GM12878 (cell line): ENCODE results near the gene RNF150. TPM values are rescaled to one million over a fixed set of nuclear protein-coding genes. Genes with fewer than 3 reads are reported as not detected.

Source experiments
- ATAC-seq: fragments of 200-7000 bp; cut with Tn5 transposase; 3 replicates; pipeline ENCODE4 v1.9.1; 2020; ENCODE audit warnings: mild to moderate bottlenecking, moderate library complexity
- BruUV-seq: library from RNA; stranded (reverse); fragments of 400-500 nt; replicated peaks from 2 replicates; lab custom pipeline; 2021; lab: Mats Ljungman, UMichigan
- CTCF ChIA-PET: fragments of 300-600 bp; sonication (Branson Sonifier 250); formaldehyde crosslinking; extraction: SDS; loops from one replicate; lab custom pipeline; 2021; ENCODE audit warnings: inconsistent platforms; lab: Yijun Ruan, JAX
- POLR2A ChIA-PET: fragments of 350-600 bp; formaldehyde crosslinking; extraction: SDS; loops from one replicate; lab custom pipeline; 2021; ENCODE audit warnings: inconsistent platforms; lab: Charles Lee
- RAD21 ChIA-PET: fragments of 300-600 bp; sonication (Branson Sonifier 250); formaldehyde crosslinking; loops from one replicate; lab custom pipeline; 2023; ENCODE audit warnings: antibody characterized with exemption; ENCODE audit not compliant: unreplicated experiment; lab: Charles Lee
- SMC1A ChIA-PET: fragments of 300-600 bp; sonication (Branson Sonifier 250); formaldehyde crosslinking; loops from one replicate; lab custom pipeline; 2023; ENCODE audit not compliant: unreplicated experiment, uncharacterized antibody; lab: Charles Lee
- DNase-seq: peaks from one replicate; pipeline ENCODE4 v3.0.0-alpha.2; 2011; ENCODE audit warnings: low read depth, low spot score
- FAIRE-seq: peaks from 3 replicates; lab custom pipeline; 2011; peaks lifted over from hg19 to GRCh38; lab: Jason Lieb, UNC
- H2AFZ ChIP-seq: 2 replicates; pipeline ENCODE4 v1.6.0; 2011; ENCODE audit warnings: low read depth, low read length, control low read depth; ENCODE audit not compliant: control insufficient read depth
- H3K27ac ChIP-seq: 2 replicates; pipeline ENCODE4 v1.5.1; 2011; ENCODE audit warnings: control low read depth; ENCODE audit not compliant: control insufficient read depth, insufficient read depth
- H3K27me3 ChIP-seq, 2 experiments: replicated peaks in 1 of 2; 2 replicates each; pipeline versions ENCODE4 v1.6.0 to v1.6.1; 2011; ENCODE audit warnings: low read length in 1 of 2; ENCODE audit not compliant: control insufficient read depth in 2 of 2, insufficient read depth in 2 of 2
- H3K36me3 ChIP-seq, 2 experiments: 2 replicates each; pipeline ENCODE4 v1.5.1; 2011; ENCODE audit warnings: low read length in 1 of 2; ENCODE audit not compliant: control insufficient read depth in 2 of 2, insufficient read depth in 2 of 2
- H3K4me1 ChIP-seq: 2 replicates; pipeline ENCODE4 v1.6.1; 2011; ENCODE audit warnings: mild to moderate bottlenecking, low read length, moderate library complexity, mixed read lengths; ENCODE audit not compliant: control insufficient read depth, insufficient read depth
- H3K4me2 ChIP-seq: 2 replicates; pipeline ENCODE4 v1.6.0; 2011; ENCODE audit warnings: control low read depth; ENCODE audit not compliant: control insufficient read depth, insufficient read depth
- H3K4me3 ChIP-seq: fragments of 200-600 bp; sonication (generic); 2 replicates; pipeline ENCODE4 v1.5.1; 2016
- H3K79me2 ChIP-seq: 2 replicates; pipeline ENCODE4 v1.6.0; 2011; ENCODE audit warnings: low read length; ENCODE audit not compliant: control insufficient read depth, insufficient read depth
- H3K9ac ChIP-seq: 2 replicates; pipeline ENCODE4 v1.8.0; 2011; ENCODE audit warnings: low read length, control low read depth, mixed read lengths; ENCODE audit not compliant: control insufficient read depth, insufficient read depth
- H3K9me3 ChIP-seq: replicated peaks from 3 replicates; pipeline ENCODE4 v1.5.1; 2011; ENCODE audit warnings: mild to moderate bottlenecking, low read length; ENCODE audit not compliant: control insufficient read depth, insufficient read depth
- H4K20me1 ChIP-seq: 2 replicates; pipeline ENCODE4 v1.6.0; 2011; ENCODE audit not compliant: control insufficient read depth, insufficient read depth
- ASH2L ChIP-seq: fragments of 300-600, 200-600 bp; sonication (generic); IDR thresholded peaks from 2 replicates; pipeline ENCODE4 v1.6.1; 2017; ENCODE audit warnings: low read depth, mild to moderate bottlenecking, borderline replicate concordance
- BCL11A ChIP-seq: IDR thresholded peaks from 2 replicates; pipeline ENCODE4 v1.6.1; 2011; ENCODE audit warnings: low read depth, low read length
- CBX5 ChIP-seq: sonication (generic); IDR thresholded peaks from 2 replicates; pipeline ENCODE4 v1.6.1; 2016; ENCODE audit warnings: low read depth, moderate library complexity, mild to moderate bottlenecking, inconsistent platforms
- CREB1 ChIP-seq: IDR thresholded peaks from 2 replicates; pipeline ENCODE4 v1.6.1; 2012; ENCODE audit warnings: low read depth, mild to moderate bottlenecking, inconsistent platforms
- IKZF1 ChIP-seq: fragments of 450-650 bp; conservative IDR thresholded peaks from 2 replicates; pipeline ENCODE4 v1.6.1; 2017; ENCODE audit warnings: antibody characterized with exemption, mild to moderate bottlenecking
- IKZF2 ChIP-seq, 2 experiments: fragments of 450-650 bp; IDR thresholded peaks; 2 replicates each; pipeline ENCODE4 v1.6.1; 2017; ENCODE audit warnings: mild to moderate bottlenecking in 2 of 2, moderate library complexity in 2 of 2
- NR2C1 ChIP-seq: fragments of 450-650 bp; IDR thresholded peaks from 2 replicates; pipeline ENCODE4 v1.6.1; 2017; ENCODE audit warnings: antibody characterized with exemption, mild to moderate bottlenecking, moderate library complexity
- SIN3A ChIP-seq: IDR thresholded peaks from 2 replicates; pipeline ENCODE4 v1.6.1; 2012; ENCODE audit warnings: low read depth, low read length, improper control_type of control experiment
- SIX5 ChIP-seq: IDR thresholded peaks from 2 replicates; pipeline ENCODE4 v1.6.1; 2011; ENCODE audit warnings: mild to moderate bottlenecking, low read depth, low read length, moderate library complexity; ENCODE audit not compliant: severe bottlenecking
- SMC3 ChIP-seq: IDR thresholded peaks from 2 replicates; pipeline ENCODE4 v1.6.1; 2011; ENCODE audit warnings: low read length, improper control_type of control experiment, borderline replicate concordance
- SREBF1 ChIP-seq: IDR thresholded peaks from 2 replicates; pipeline ENCODE4 v1.6.1; 2012; ENCODE audit warnings: mild to moderate bottlenecking, low read length
- STAT1 ChIP-seq: fragments of 450-650 bp; conservative IDR thresholded peaks from 2 replicates; pipeline ENCODE4 v1.6.1; 2014; ENCODE audit warnings: antibody characterized with exemption, mild to moderate bottlenecking
- TARDBP ChIP-seq: IDR thresholded peaks from 2 replicates; pipeline ENCODE4 v1.6.1; 2016; ENCODE audit warnings: borderline replicate concordance
- TCF12 ChIP-seq: IDR thresholded peaks from 2 replicates; pipeline ENCODE4 v1.6.1; 2011; ENCODE audit warnings: low read depth, mild to moderate bottlenecking, low read length
- ZBED1 ChIP-seq: IDR thresholded peaks from 2 replicates; pipeline ENCODE4 v1.6.1; 2016; ENCODE audit warnings: borderline replicate concordance
- WGBS: methylation state at CpG from one replicate; pipeline ENCODE4 v1.1.6; 2016; ENCODE audit warnings: low lambda C conversion rate; ENCODE audit not compliant: insufficient replicate concordance, insufficient coverage; ENCODE audit errors: missing lambda C conversion rate; 5-methylcytosine and 5-hydroxymethylcytosine counted together
- in situ Hi-C: fragments of 300-500 bp; cut with MboI; formaldehyde crosslinking; loops from 9 replicates; pipeline ENCODE4 v1.14.3; 2018; ENCODE audit warnings: mixed read lengths
- intact Hi-C: fragments of 100-400 bp; cut with micrococcal nuclease; formaldehyde crosslinking; loops from one replicate; pipeline ENCODE4 v1.14.2; 2022; ENCODE audit not compliant: unreplicated experiment
- polyA plus RNA-seq, 11 experiments: library from polyadenylated mRNA; depleted of rRNA in 4 of 11; unstranded in 6 of 11; stranded (reverse) in 5 of 11; fragments of >200 nt; fragmentation: Nextera tagmentation in 4 of 11; fragmentation: Illumina TruSeq in 1 of 11; extraction: Ambion mirVana in 4 of 11; extraction: Trizol in 1 of 11; gene quantifications; 1 replicate in 1 of 11; 2 replicates in 10 of 11; pipeline versions ENCODE4 v1.2.1 to v1.2.3, GENCODE V29; 2011 to 2016; ENCODE audit warnings: inconsistent platforms in 2 of 11, missing spikeins in 2 of 11, low read depth in 1 of 11
- total RNA-seq, 4 experiments: library from RNA; depleted of rRNA in 3 of 4; stranded (reverse); fragments of >200 nt in 3 of 4; fragmentation: Illumina TruSeq in 1 of 4; extraction: Trizol in 1 of 4; gene quantifications; 2 replicates each; pipeline versions ENCODE4 v1.2.1 to v1.2.3, GENCODE V29; 2013 to 2021
- TF ChIP-seq, protein P1 (sequence below): fragments of 450-650 bp; IDR thresholded peaks from 2 replicates; pipeline ENCODE4 v1.6.1; 2017; ENCODE audit warnings: antibody characterized with exemption, mild to moderate bottlenecking, moderate library complexity
- TF ChIP-seq, protein P2 (sequence below): fragments of 450-650 bp; IDR thresholded peaks from 2 replicates; pipeline ENCODE4 v1.6.1; 2017; ENCODE audit warnings: mild to moderate bottlenecking, moderate library complexity

Gene RNF150
- total and polyA plus RNA-seq, 10 of the 15 experiments (the other 5 are each of a cell fraction or from before 2014, with no cell fraction given), result 0.01 to 2.3 (median 0.04) TPM; not detected in 6

DNA sequence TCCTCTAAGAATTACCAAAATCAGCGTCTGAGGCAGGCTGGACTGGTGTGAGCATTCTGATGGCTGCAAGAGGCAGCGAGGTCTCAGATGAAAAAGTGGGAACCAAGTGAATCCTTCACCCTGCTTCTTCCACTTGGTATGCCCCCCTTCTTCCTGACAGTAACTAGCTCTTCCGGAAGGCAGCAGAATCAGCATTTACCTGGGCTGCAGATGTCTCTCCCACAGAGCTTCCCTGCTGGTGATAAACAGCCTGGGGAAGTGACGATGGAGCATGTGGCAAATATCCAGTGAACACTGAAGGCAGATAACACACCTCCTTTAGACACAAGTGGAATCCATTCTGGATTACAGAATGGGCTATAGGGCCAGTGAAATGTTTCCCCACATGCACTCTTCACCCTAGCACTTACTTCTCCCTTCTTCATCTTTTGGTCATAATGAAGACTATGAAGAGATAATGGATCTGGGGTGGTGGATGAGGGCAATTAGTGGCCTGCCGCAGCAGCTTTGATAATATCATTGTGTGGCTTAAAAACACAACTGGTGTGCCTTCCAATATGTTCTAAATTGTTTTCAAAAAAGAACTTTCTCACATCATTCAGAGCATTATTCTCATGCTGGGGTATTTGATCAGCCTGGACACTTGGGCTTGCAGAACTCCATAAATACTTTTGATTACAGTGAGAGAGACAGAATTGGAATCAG lies 316.3 kb downstream of the RNF150 start (continued):
- TF ChIP-seq ASH2L (no peak), STAT1 (no peak), TCF12 (no peak), NR2C1 (no peak), IKZF1 (no peak), SIX5 (no peak), BCL11A (no peak), CBX5 (no peak), TARDBP (no peak)

DNA sequence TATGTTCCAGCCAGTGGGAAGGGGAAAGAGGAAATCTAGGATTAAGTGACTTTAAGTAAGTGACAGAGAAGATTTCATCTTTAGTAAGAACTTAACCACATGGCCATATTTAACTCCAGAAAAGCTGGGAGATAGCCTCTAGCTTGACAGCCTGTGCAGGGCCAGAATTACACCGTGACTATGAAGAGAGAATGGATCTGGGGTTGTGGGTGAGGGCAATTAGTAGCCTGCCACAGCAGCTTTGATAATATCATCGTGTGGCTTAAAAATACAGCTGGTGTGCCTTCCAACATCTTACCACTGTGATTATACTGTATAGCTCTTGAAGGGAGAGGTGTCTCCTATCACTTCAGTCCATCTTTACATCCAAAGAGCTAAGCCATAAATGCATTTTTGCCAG lies 319.5 kb downstream of the RNF150 start:
- POLR2A ChIA-PET, result no interaction called here
- no peak for DNase-seq
- H4K20me1 ChIP-seq, result no peaks in the 10 kb centered on the region
- WGBS, result 22% methylated on average over 2 of the region's 2 CpGs
- H3K36me3 ChIP-seq, result no peaks in the 10 kb centered on the region
- intact Hi-C loops, result no loop called here
- CTCF ChIA-PET, result interaction anchor here (1.1 kb wide), 1 partner anchor 204 kb away, joined by 3 read pairs; no protein-coding TSS in a partner anchor
- in situ Hi-C loops, result no loop called here
- no peak overlapping the region for H3K4me3 ChIP-seq
- BruUV-seq, result no TSS peak
- no peak overlapping the region for H3K4me2 ChIP-seq
- H3K4me1 ChIP-seq, result peaks cover 5% of the 10 kb centered on the region; the same call in 1 of the 2 replicates
- no peaks in the 10 kb centered on the region for H3K9me3 ChIP-seq
- no peaks in the 10 kb centered on the region for H3K79me2 ChIP-seq
- no peak overlapping the region for H3K9ac ChIP-seq
- H2AFZ ChIP-seq, result no peak overlapping the region
- FAIRE-seq, result no peak
- SMC1A ChIA-PET, result interaction anchor here (1.1 to 1.6 kb wide), 3 partner anchors 13 to 186 kb away, joined by 3 to 5 read pairs (median 4); no protein-coding TSS in a partner anchor
- H3K27ac ChIP-seq, result no peak overlapping the region
- RAD21 ChIA-PET, result interaction anchor here (0.6 to 0.9 kb wide), 3 partner anchors 13 to 320 kb away, joined by 3 read pairs; no protein-coding TSS in a partner anchor
- ATAC-seq, result no peak
- H3K27me3 ChIP-seq, result no peaks in the 10 kb centered on the region
- TF ChIP-seq IKZF2 (IDR thresholded peaks at IDR 0.05) (no peak), SREBF1 (no peak), CREB1 (no peak), SMC3 (no peak), SIN3A (no peak), ZBED1 (no peak)
- TF ChIP-seq, protein P1, sequence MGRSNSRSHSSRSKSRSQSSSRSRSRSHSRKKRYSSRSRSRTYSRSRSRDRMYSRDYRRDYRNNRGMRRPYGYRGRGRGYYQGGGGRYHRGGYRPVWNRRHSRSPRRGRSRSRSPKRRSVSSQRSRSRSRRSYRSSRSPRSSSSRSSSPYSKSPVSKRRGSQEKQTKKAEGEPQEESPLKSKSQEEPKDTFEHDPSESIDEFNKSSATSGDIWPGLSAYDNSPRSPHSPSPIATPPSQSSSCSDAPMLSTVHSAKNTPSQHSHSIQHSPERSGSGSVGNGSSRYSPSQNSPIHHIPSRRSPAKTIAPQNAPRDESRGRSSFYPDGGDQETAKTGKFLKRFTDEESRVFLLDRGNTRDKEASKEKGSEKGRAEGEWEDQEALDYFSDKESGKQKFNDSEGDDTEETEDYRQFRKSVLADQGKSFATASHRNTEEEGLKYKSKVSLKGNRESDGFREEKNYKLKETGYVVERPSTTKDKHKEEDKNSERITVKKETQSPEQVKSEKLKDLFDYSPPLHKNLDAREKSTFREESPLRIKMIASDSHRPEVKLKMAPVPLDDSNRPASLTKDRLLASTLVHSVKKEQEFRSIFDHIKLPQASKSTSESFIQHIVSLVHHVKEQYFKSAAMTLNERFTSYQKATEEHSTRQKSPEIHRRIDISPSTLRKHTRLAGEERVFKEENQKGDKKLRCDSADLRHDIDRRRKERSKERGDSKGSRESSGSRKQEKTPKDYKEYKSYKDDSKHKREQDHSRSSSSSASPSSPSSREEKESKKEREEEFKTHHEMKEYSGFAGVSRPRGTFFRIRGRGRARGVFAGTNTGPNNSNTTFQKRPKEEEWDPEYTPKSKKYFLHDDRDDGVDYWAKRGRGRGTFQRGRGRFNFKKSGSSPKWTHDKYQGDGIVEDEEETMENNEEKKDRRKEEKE, result no peak
- TF ChIP-seq, protein P2, sequence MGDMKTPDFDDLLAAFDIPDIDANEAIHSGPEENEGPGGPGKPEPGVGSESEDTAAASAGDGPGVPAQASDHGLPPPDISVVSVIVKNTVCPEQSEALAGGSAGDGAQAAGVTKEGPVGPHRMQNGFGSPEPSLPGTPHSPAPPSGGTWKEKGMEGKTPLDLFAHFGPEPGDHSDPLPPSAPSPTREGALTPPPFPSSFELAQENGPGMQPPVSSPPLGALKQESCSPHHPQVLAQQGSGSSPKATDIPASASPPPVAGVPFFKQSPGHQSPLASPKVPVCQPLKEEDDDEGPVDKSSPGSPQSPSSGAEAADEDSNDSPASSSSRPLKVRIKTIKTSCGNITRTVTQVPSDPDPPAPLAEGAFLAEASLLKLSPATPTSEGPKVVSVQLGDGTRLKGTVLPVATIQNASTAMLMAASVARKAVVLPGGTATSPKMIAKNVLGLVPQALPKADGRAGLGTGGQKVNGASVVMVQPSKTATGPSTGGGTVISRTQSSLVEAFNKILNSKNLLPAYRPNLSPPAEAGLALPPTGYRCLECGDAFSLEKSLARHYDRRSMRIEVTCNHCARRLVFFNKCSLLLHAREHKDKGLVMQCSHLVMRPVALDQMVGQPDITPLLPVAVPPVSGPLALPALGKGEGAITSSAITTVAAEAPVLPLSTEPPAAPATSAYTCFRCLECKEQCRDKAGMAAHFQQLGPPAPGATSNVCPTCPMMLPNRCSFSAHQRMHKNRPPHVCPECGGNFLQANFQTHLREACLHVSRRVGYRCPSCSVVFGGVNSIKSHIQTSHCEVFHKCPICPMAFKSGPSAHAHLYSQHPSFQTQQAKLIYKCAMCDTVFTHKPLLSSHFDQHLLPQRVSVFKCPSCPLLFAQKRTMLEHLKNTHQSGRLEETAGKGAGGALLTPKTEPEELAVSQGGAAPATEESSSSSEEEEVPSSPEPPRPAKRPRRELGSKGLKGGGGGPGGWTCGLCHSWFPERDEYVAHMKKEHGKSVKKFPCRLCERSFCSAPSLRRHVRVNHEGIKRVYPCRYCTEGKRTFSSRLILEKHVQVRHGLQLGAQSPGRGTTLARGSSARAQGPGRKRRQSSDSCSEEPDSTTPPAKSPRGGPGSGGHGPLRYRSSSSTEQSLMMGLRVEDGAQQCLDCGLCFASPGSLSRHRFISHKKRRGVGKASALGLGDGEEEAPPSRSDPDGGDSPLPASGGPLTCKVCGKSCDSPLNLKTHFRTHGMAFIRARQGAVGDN, result no peak
